Renal cortical epithelial cell (primary cell): Measurements from ENCODE around the gene DEUP1. TPM values are rescaled to one million over a fixed set of nuclear protein-coding genes. Genes with fewer than 3 reads are reported as not detected.
"Not testable (repeated sequence)": the region's sequence is repeated elsewhere in the genome, so short reads cannot be mapped to it uniquely, and the experiment has no call there.

ENCODE experiments used
- DNase-seq: peaks from one replicate; pipeline ENCODE4 v3.0.0-alpha.2; 2011; ENCODE audit warnings: low read depth
- total RNA-seq: library from RNA; depleted of rRNA; stranded (reverse); fragments of >200 nt; gene quantifications from 2 replicates; pipeline ENCODE4 v1.2.3, GENCODE V29; 2014

DEUP1 gene
- 0.65 TPM in 1 of 2 replicates, not detected in the other for total RNA-seq

GRCh38 chr11:93330446-93330984 lies at the start of gene DEUP1:
TSS of gene DEUP1 (plus strand) at chr11:93330742. CDS start at chr11:93332260, 1,518 bp downstream.
- no peak for DNase-seq

GRCh38 chr11:93285430-93285829 lies 45.1 kb upstream of the DEUP1 start:
- DNase-seq, result no peak

GRCh38 chr11:93287434-93287833 lies 43.1 kb upstream of the DEUP1 start:
- peak; percentile 75 for DNase-seq

- peak; percentile 28 for DNase-seq
Observed at GRCh38 chr11:93288079-93288478, 42.5 kb upstream of the DEUP1 start.

GRCh38 chr11:93288767-93289166 lies 41.8 kb upstream of the DEUP1 start:
- DNase-seq, result no peak

GRCh38 chr11:93289782-93290463 lies 40.6 kb upstream of the DEUP1 start:
- no peak for DNase-seq

GRCh38 chr11:93291110-93291509 lies 39.4 kb upstream of the DEUP1 start:
- no peak for DNase-seq

GRCh38 chr11:93291898-93292297 lies 38.6 kb upstream of the DEUP1 start:
- no peak for DNase-seq

GRCh38 chr11:93295921-93296575 lies 34.5 kb upstream of the DEUP1 start:
- DNase-seq, result no peak

- DNase-seq, result no peak
Observed at GRCh38 chr11:93303689-93304088, 26.9 kb upstream of the DEUP1 start.

GRCh38 chr11:93314399-93314798 lies 16.1 kb upstream of the DEUP1 start:
- DNase-seq, result not testable (repeated sequence)

GRCh38 chr11:93319224-93319839 lies 11.2 kb upstream of the DEUP1 start:
- no peak for DNase-seq

GRCh38 chr11:93320230-93320629 lies 10.3 kb upstream of the DEUP1 start:
- no peak for DNase-seq

- no peak for DNase-seq
Observed at GRCh38 chr11:93322207-93322606, 8.3 kb upstream of the DEUP1 start.

GRCh38 chr11:93323747-93324146 lies 6.8 kb upstream of the DEUP1 start:
- DNase-seq, result no peak

- DNase-seq, result no peak
Observed at GRCh38 chr11:93324500-93324899, 6.0 kb upstream of the DEUP1 start.

GRCh38 chr11:93326681-93327080 lies 3.9 kb upstream of the DEUP1 start:
- no peak for DNase-seq

- peak; percentile 2 for DNase-seq
Observed at GRCh38 chr11:93329936-93330445, 551 bp upstream of the DEUP1 start.

GRCh38 chr11:93340223-93340622 lies 9.7 kb downstream of the DEUP1 start:
- no peak for DNase-seq

- DNase-seq, result no peak
Observed at GRCh38 chr11:93344855-93345333, 14.4 kb downstream of the DEUP1 start.

GRCh38 chr11:93348930-93349329 lies 18.4 kb downstream of the DEUP1 start:
- no peak for DNase-seq

GRCh38 chr11:93350835-93351234 lies 20.3 kb downstream of the DEUP1 start:
- DNase-seq, result no peak
